ENCODE results near the gene TTBK1.

The TTBK1 gene

GRCh38 chr6:43207286-43207685 is 36.0 kb upstream of the TTBK1 start:
- Histone ChIP-seq H3K27me3 (ENCODE audit: control insufficient read depth, insufficient read depth, low read length, poor library complexity, severe bottlenecking) (no peaks in the 10 kb centered on the region), H3K9me3 (ENCODE audit: control insufficient read depth, low read length) (no peaks in the 10 kb centered on the region), H3K4me1 (ENCODE audit: control insufficient read depth, insufficient read depth, low read length) (no peaks in the 10 kb centered on the region), H3K27ac (ENCODE audit: insufficient read depth, low read depth, low read length, poor library complexity, severe bottlenecking) (no peak overlapping the region), H3K4me3 (ENCODE audit: insufficient read depth, low read depth, low read length) (no peak overlapping the region), H3K36me3 (ENCODE audit: control insufficient read depth, insufficient read depth, low read length) (no peaks in the 10 kb centered on the region)
- 93% methylated on average over 1 of the region's 2 CpGs; no CpG with 5 or more reads in 1 of the 2 experiments for WGBS, 2 experiments

- WGBS, 2 experiments: 82 to 100% methylated on average over 1 of the region's 1 CpG
- Histone ChIP-seq H3K36me3 (ENCODE audit: control insufficient read depth, insufficient read depth, low read length) (no peaks in the 10 kb centered on the region), H3K4me1 (ENCODE audit: control insufficient read depth, insufficient read depth, low read length) (no peaks in the 10 kb centered on the region), H3K9me3 (ENCODE audit: control insufficient read depth, low read length) (no peaks in the 10 kb centered on the region), H3K27me3 (ENCODE audit: control insufficient read depth, insufficient read depth, low read length, poor library complexity, severe bottlenecking) (no peaks in the 10 kb centered on the region), H3K27ac (ENCODE audit: insufficient read depth, low read depth, low read length, poor library complexity, severe bottlenecking) (no peak overlapping the region), H3K4me3 (ENCODE audit: insufficient read depth, low read depth, low read length) (no peak overlapping the region)
Measured at GRCh38 chr6:43211955-43212354, 31.3 kb upstream of the TTBK1 start.

- Histone ChIP-seq H3K4me1 (ENCODE audit: control insufficient read depth, insufficient read depth, low read length) (no peaks in the 10 kb centered on the region), H3K4me3 (ENCODE audit: insufficient read depth, low read depth, low read length) (no peak overlapping the region), H3K27me3 (ENCODE audit: control insufficient read depth, insufficient read depth, low read length, poor library complexity, severe bottlenecking) (no peaks in the 10 kb centered on the region), H3K27ac (ENCODE audit: insufficient read depth, low read depth, low read length, poor library complexity, severe bottlenecking) (no peak overlapping the region), H3K36me3 (ENCODE audit: control insufficient read depth, insufficient read depth, low read length) (no peaks in the 10 kb centered on the region), H3K9me3 (ENCODE audit: control insufficient read depth, low read length) (no peaks in the 10 kb centered on the region)
- WGBS, 2 experiments: 91 to 92% methylated on average over 11 of the region's 11 CpGs
Measured at GRCh38 chr6:43213431-43213830, 29.9 kb upstream of the TTBK1 start.

- Histone ChIP-seq H3K27me3 (ENCODE audit: control insufficient read depth, insufficient read depth, low read length, poor library complexity, severe bottlenecking) (no peaks in the 10 kb centered on the region), H3K36me3 (ENCODE audit: control insufficient read depth, insufficient read depth, low read length) (no peaks in the 10 kb centered on the region), H3K9me3 (ENCODE audit: control insufficient read depth, low read length) (no peaks in the 10 kb centered on the region), H3K4me3 (ENCODE audit: insufficient read depth, low read depth, low read length) (no peak overlapping the region), H3K4me1 (ENCODE audit: control insufficient read depth, insufficient read depth, low read length) (no peaks in the 10 kb centered on the region), H3K27ac (ENCODE audit: insufficient read depth, low read depth, low read length, poor library complexity, severe bottlenecking) (no peak overlapping the region)
- 91 to 97% methylated on average over 8 of the region's 8 CpGs for WGBS, 2 experiments
Measured at GRCh38 chr6:43215066-43215465, 28.2 kb upstream of the TTBK1 start.

- Histone ChIP-seq H3K4me1 (ENCODE audit: control insufficient read depth, insufficient read depth, low read length) (no peaks in the 10 kb centered on the region), H3K36me3 (ENCODE audit: control insufficient read depth, insufficient read depth, low read length) (no peaks in the 10 kb centered on the region), H3K27ac (ENCODE audit: insufficient read depth, low read depth, low read length, poor library complexity, severe bottlenecking) (no peak overlapping the region), H3K27me3 (ENCODE audit: control insufficient read depth, insufficient read depth, low read length, poor library complexity, severe bottlenecking) (no peaks in the 10 kb centered on the region), H3K4me3 (ENCODE audit: insufficient read depth, low read depth, low read length) (no peak overlapping the region), H3K9me3 (ENCODE audit: control insufficient read depth, low read length) (no peaks in the 10 kb centered on the region)
- WGBS, 2 experiments: 89 to 90% methylated on average over 12 of the region's 12 CpGs
Measured at GRCh38 chr6:43216200-43216599, 27.1 kb upstream of the TTBK1 start.

GRCh38 chr6:43217351-43217750 is 25.9 kb upstream of the TTBK1 start:
- 93 to 94% methylated on average over 5 of the region's 5 CpGs for WGBS, 2 experiments

GRCh38 chr6:43219119-43219518 is 24.2 kb upstream of the TTBK1 start:
- no peaks in the 10 kb centered on the region for H3K9me3 ChIP-seq (ENCODE audit: control insufficient read depth, low read length)
- H3K4me1 ChIP-seq (ENCODE audit: control insufficient read depth, insufficient read depth, low read length): no peaks in the 10 kb centered on the region
- no peak overlapping the region for H3K27ac ChIP-seq (ENCODE audit: insufficient read depth, low read depth, low read length, poor library complexity, severe bottlenecking)
- WGBS, 2 experiments: 93 to 95% methylated on average over 3 of the region's 3 CpGs
- no peaks in the 10 kb centered on the region for H3K27me3 ChIP-seq (ENCODE audit: control insufficient read depth, insufficient read depth, low read length, poor library complexity, severe bottlenecking)
- H3K36me3 ChIP-seq (ENCODE audit: control insufficient read depth, insufficient read depth, low read length): peaks cover 2% of the 10 kb centered on the region
- H3K4me3 ChIP-seq (ENCODE audit: insufficient read depth, low read depth, low read length): no peak overlapping the region

More at GRCh38 chr6:43217351-43217750, 25.9 kb upstream of the TTBK1 start:
- Histone ChIP-seq H3K27ac (ENCODE audit: insufficient read depth, low read depth, low read length, poor library complexity, severe bottlenecking) (no peak overlapping the region), H3K4me3 (ENCODE audit: insufficient read depth, low read depth, low read length) (no peak overlapping the region), H3K36me3 (ENCODE audit: control insufficient read depth, insufficient read depth, low read length) (no peaks in the 10 kb centered on the region), H3K4me1 (ENCODE audit: control insufficient read depth, insufficient read depth, low read length) (no peaks in the 10 kb centered on the region), H3K9me3 (ENCODE audit: control insufficient read depth, low read length) (no peaks in the 10 kb centered on the region), H3K27me3 (ENCODE audit: control insufficient read depth, insufficient read depth, low read length, poor library complexity, severe bottlenecking) (no peaks in the 10 kb centered on the region)

GRCh38 chr6:43219814-43220213 is 23.5 kb upstream of the TTBK1 start:
- Histone ChIP-seq H3K4me1 (ENCODE audit: control insufficient read depth, insufficient read depth, low read length) (no peaks in the 10 kb centered on the region), H3K4me3 (ENCODE audit: insufficient read depth, low read depth, low read length) (no peak overlapping the region), H3K27me3 (ENCODE audit: control insufficient read depth, insufficient read depth, low read length, poor library complexity, severe bottlenecking) (no peaks in the 10 kb centered on the region), H3K9me3 (ENCODE audit: control insufficient read depth, low read length) (no peaks in the 10 kb centered on the region), H3K27ac (ENCODE audit: insufficient read depth, low read depth, low read length, poor library complexity, severe bottlenecking) (no peak overlapping the region), H3K36me3 (ENCODE audit: control insufficient read depth, insufficient read depth, low read length) (peaks cover 4% of the 10 kb centered on the region)
- WGBS, 2 experiments: 85 to 92% methylated on average over 7 of the region's 7 CpGs

GRCh38 chr6:43220439-43220951 is 22.8 kb upstream of the TTBK1 start:
- Histone ChIP-seq H3K9me3 (ENCODE audit: control insufficient read depth, low read length) (no peaks in the 10 kb centered on the region), H3K4me3 (ENCODE audit: insufficient read depth, low read depth, low read length) (no peak overlapping the region), H3K27me3 (ENCODE audit: control insufficient read depth, insufficient read depth, low read length, poor library complexity, severe bottlenecking) (no peaks in the 10 kb centered on the region), H3K36me3 (ENCODE audit: control insufficient read depth, insufficient read depth, low read length) (peaks cover 4% of the 10 kb centered on the region), H3K4me1 (ENCODE audit: control insufficient read depth, insufficient read depth, low read length) (no peaks in the 10 kb centered on the region), H3K27ac (ENCODE audit: insufficient read depth, low read depth, low read length, poor library complexity, severe bottlenecking) (no peak overlapping the region)
- 92 to 93% methylated on average over 16 of the region's 16 CpGs for WGBS, 2 experiments

- H3K4me1 ChIP-seq (ENCODE audit: control insufficient read depth, insufficient read depth, low read length): no peaks in the 10 kb centered on the region
Measured at GRCh38 chr6:43221046-43221972, 22.0 kb upstream of the TTBK1 start.

More at GRCh38 chr6:43221046-43221972, 22.0 kb upstream of the TTBK1 start:
- Histone ChIP-seq H3K27me3 (ENCODE audit: control insufficient read depth, insufficient read depth, low read length, poor library complexity, severe bottlenecking) (no peaks in the 10 kb centered on the region), H3K27ac (ENCODE audit: insufficient read depth, low read depth, low read length, poor library complexity, severe bottlenecking) (no peak overlapping the region), H3K36me3 (ENCODE audit: control insufficient read depth, insufficient read depth, low read length) (peaks cover 4% of the 10 kb centered on the region), H3K9me3 (ENCODE audit: control insufficient read depth, low read length) (no peaks in the 10 kb centered on the region), H3K4me3 (ENCODE audit: insufficient read depth, low read depth, low read length) (no peak overlapping the region)
- 92 to 94% methylated on average over 20 of the region's 20 CpGs for WGBS, 2 experiments

Measured in ectodermal cell (in vitro differentiated cells).